Iris pigment epithelial cell (primary cell): ENCODE results near the gene PSMD9.
"Not testable (repeated sequence)": the region's sequence is repeated elsewhere in the genome, so short reads cannot be mapped to it uniquely, and the experiment has no call there.

Source experiments
- DNase-seq: peaks from one replicate; pipeline ENCODE4 v3.0.0-alpha.2; 2011; ENCODE audit warnings: low read depth

PSMD9 gene

DNA sequence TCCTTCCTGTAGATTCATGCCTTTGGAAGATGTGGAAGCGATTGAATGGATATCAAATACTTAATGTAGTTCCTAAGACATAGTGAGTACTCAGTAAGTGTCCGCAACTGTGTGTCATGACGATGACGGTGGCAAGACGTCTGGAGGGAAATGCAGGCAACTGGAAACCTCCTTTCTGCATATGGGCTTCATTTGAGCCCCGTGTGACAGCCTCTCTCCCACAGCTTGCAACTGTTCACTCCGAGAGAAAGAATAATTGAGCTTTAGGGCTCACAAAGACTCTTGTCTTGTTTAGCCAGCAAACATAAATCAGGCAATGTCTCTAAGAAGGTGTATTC is 36.7 kb downstream of the PSMD9 start:
- peak; percentile 81 for DNase-seq

- no peak for DNase-seq
Observed at GRCh38 chr12:121926874-121927706, 38.5 kb downstream of the PSMD9 start.

DNA sequence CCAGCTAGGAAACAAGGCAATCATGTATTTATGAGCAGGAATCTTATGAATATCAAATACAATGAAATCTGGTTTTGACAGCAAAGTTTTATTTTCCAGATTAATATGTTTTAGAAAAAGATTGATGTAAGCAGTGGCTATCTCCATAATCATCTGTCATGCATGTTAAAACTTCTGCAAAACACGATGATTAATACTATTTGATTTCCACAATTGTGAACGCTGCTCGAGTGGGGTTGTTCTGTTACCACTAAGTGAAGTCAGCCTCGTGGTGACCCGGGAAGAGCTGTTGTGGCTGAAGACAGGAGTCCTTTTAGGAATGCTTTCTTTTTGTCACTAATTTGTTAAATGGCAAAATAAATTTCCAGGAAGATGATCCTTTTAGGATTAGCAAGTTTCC is 39.2 kb downstream of the PSMD9 start:
- no peak for DNase-seq

GRCh38 chr12:121929545-121929944 is 41.0 kb downstream of the PSMD9 start:
- DNase-seq: not testable (repeated sequence)

- no peak for DNase-seq
Observed at GRCh38 chr12:121930862-121931261, 42.3 kb downstream of the PSMD9 start.

GRCh38 chr12:121932176-121932536 is 43.6 kb downstream of the PSMD9 start:
- DNase-seq: no peak

GRCh38 chr12:121932914-121933521 is 44.4 kb downstream of the PSMD9 start:
- no peak for DNase-seq

DNA sequence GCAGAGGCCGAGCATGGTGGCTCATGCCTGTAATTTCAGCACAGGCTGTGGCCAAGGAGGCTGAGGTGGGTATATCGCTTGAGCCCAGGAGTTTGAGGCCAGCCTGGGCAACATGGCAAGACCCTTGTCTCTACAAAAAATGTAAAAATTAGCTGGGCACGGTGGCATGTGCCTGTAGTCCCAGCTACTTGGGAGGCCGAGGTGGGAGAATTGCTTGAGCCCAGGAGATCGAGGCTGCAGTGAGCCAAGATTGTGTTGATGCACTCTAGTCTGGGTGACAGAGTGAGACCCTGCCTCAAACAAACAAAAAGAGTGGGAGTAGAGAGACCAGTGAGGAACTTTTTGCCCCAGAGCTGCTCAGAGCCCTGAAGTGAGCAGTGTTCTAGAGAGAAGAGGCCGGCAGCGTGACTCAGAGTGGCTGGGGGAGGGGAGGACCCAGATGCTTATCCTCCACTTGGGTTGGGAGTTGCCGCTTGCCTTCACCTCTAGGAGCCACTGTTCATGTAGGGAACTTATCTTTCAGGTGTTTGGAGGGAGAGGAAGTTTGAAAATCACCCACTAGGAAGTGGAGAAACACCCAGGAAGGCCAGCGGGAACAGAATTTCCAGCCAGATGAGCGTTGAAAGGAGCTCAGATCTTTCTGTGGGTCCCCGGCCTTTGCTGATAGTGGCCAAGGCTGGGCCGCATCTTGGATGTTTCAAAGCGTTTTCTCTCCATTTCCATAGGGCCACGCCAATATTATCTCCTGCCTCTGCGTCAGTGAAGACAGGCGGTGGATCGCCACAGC is 45.1 kb downstream of the PSMD9 start:
- DNase-seq: peak; percentile 64

- no peak for DNase-seq
Observed at GRCh38 chr12:121934309-121934664, 45.7 kb downstream of the PSMD9 start.

- DNase-seq: no peak
Observed at GRCh38 chr12:121937654-121938053, 49.1 kb downstream of the PSMD9 start.

DNA sequence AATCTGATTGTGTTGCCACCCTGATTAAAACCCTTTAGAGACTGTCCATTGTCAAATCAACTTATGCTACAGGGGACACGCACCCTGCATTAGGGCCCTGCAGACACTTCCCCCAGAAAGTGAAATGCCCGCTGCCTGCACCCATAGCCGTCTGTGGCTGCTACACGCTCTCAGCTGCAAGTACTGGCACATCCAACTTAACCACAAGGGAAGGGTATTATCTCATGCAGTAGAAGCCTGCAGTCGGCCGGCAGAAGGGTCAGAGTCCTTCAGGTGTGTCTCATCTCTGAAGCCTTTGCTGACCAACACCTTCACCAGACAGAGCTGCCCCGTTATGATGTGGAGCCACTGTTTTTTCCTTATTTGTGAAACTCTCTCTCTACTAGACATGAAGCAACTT is 50.6 kb downstream of the PSMD9 start:
- no peak for DNase-seq

DNA sequence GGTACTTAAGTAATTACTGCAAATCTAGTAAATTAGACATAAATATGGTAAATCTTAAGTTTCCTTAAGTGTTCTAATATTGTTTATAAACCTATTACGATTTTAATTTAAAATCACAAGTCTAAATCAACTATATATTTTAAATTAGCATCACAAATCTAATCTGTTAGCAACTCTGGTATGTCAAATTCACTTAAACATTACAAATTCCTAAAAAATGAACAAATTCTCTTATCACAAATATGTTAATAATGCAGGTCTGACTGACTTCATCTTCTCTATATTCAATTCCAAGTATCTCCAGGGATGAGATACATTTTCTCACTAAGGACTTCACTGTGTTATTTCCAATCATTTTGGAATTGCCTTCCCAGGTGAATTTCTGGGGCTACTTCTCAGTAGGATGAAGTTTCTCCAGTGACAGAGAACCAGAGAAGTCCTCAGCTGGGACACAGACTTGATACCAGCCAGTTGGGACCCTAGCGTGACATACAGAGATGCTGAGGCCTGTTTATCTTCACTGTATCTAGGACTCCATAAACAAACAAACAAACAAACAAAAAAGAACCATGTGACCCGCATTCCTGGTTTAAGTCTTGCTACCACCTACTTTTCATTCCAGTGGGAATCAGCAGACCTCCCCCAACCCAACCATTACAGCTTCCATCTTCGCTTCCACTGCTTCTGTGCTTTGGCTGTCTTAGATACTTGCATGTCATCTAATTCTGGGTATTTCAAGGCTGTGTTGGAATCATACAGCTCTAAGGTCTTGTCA is 51.6 kb downstream of the PSMD9 start:
- DNase-seq: no peak

DNA sequence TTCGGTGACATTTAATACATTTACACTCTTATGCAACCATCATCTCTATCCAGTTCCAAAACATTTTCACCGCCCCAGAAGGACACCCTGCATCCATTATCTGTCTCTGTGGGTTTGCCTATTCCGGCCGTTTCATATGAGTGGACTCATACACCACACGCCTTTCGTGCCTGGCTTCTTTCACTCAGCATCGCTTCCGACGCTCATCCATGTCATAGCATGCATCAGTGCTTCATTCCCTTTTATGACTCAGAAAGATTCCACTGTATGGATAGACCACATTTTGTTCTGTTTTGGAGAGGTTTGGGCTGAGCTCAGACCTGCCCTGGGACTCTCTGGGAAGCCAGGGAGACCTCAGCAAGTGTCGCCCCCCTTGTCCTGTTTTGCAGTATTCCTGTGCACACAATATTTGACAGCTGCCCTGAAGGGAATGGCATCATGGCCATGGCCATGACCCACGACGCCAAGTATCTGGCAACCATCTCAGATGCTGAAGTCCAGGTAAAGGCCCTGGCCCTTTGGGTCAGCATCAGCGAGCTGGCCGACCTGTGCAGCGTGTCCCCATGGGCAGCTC is 53.6 kb downstream of the PSMD9 start:
- peak; percentile 49 for DNase-seq

DNA sequence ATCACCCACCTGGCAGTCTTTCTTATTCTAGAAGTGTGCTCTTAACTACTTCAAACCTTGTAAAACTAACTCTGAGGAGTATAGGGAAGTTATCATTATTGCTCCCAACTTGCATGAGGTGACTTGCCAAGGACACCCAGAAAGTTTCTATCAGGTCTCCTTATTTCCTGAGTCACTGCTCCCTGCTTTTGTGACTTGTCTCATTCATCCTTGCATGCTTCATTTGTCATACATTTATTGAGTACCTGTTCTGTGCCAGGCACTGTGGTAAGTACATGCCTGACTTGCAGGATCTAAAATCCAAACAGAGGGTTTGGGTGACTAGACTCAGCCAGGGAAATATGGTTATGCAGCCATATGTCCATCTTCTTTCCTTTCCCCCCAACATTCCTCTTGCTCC is 55.3 kb downstream of the PSMD9 start:
- DNase-seq: no peak

DNA sequence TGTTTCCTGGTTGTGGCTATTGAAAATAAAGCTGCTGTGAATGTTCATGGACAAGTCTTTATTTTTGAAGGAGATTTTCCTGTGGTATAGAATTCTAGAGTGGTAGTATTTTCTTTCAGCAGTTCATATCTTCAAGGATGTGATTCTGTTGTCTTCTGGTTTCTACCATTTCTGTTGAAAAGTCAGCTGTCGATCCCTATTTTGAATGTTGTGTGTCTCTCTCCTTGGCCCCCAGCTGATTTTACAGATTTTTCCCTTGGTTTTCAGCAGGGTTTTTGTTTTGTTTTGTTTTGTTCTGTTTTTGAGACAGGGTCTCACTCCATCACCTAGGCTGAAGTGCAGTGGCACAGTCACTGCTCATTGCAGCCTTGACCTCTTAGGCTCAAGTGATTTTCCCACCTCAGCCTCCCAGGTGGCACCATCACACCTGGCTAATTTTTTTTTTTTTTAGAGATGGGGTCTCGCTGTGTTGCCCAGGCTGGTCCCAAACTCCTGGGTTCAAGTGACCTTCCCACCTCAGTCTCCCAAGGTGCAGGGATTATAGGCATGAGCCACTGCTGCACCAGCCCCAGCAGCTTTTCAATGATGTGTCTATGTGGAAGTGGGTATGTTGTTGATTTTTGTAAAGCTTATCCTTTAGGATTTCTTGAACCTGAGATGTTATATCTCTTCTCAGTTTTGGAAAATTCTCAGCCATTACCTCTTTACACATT is 57.9 kb downstream of the PSMD9 start:
- DNase-seq: no peak

GRCh38 chr12:121947981-121948380 is 59.4 kb downstream of the PSMD9 start:
- no peak for DNase-seq

DNA sequence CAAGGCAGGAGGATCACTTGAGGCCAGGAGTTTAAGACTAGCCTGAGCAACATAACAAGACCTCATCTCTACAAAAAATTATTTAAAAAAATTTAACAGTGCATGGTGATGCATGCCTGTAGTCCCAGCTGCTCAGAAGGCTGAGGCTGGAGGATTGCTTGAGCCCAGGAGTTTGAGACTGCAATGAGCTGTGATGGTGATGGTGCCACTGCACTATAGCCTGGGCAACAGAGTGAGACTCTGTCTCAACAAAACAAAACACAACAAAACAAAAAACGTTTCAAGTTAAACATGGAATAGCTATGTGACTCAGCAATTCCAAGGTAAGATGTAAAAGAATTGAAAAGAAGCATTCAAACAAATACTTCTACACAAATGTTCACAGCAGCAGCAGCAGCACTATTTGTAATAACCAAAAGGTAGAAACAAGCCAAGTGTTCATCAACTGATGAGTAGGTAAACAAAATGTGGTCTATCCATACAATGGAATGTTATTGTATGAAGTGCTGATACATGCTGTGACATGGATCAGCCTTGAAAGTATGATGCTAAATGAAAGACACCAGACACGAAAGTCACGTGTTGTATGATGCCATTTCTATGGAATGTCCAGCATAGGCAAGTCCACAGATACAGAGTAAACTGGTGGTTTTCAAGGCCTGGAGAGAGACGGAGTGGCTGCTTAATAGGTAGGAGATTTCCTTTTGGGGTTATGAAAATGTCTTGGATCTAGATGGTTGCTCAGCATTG is 61.2 kb downstream of the PSMD9 start:
- DNase-seq: peak; percentile 95

DNA sequence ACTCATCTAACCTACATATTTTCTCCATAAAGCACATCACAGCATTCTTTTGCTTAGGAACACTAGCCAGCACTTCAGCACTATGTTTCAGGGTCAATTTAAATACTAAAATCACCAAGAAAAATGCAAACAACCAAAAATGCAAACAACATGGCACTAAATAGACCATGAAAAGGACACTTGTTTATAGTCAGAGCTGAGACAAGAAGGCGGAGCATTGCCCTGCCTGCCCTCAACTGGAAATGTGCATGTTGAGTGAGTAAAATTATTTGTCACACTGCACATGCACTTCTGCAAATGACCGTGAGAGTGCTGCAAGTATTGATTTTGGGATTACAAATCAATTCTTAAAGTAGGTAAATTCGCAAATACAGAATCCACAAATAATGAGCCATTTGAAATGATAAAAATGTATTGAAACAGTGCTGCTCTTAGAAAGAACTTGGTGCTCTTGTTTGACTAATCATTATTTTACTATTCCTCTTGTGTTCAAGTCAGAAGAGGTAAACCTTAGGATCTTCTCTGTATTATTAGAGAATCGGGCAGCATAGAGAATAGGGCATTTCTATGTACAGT is 64.6 kb downstream of the PSMD9 start:
- no peak for DNase-seq

DNA sequence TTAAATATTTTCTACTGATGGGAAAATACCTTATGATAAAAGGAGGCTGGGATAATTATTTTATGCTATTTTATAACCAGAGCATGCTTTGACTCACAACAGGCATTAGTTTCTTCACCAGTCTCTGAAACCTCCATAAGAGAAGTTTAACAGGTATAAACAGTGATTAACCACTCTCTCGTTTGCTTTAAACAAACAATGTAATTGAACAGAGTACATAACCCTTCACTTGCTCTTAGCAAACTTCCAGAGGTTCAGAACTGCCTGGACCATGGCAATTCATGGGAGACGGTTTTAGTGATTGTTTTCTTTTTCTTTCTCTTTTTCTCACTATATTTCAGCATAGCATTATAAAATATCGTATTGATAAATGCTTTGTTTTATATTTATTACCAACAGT is 65.1 kb downstream of the PSMD9 start:
- no peak for DNase-seq
